GM15510 (cell line): ENCODE measurements around the gene METAP2.

ENCODE experiments used
- POLR2A ChIP-seq: IDR thresholded peaks from 3 replicates; pipeline ENCODE4 v1.6.1; 2011; ENCODE audit warnings: borderline replicate concordance; ENCODE audit not compliant: insufficient read length; ENCODE audit errors: extremely low read depth

The METAP2 gene

GRCh38 chr12:95506707-95507523 lies 33.0 kb downstream of the METAP2 start:
- no peak for TF ChIP-seq POLR2A

GRCh38 chr12:95509300-95509699 lies 35.3 kb downstream of the METAP2 start:
- TF ChIP-seq POLR2A, result no peak

DNA sequence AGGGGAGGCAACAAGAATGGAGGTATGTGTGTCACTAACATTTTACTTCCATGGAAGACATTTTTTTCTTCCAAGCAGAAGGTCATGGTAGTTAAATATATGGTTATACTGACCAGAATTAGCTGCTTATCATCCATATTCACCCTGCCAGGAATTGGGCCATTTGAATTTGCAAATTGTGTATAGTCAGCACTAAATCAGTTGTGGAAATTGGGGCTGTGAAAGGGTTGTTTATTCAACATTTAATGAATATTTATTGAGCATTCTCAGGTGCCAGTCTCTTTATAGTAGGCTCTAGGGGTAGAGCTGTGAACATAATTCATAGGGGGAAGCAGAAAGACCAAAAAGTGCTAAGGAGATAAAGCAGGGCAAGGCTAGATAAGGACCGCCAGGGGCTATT lies 38.0 kb downstream of the METAP2 start:
- no peak for TF ChIP-seq POLR2A

- no peak for TF ChIP-seq POLR2A
Measured at GRCh38 chr12:95513599-95513998, 39.6 kb downstream of the METAP2 start.

- no peak for TF ChIP-seq POLR2A
Measured at GRCh38 chr12:95515197-95515596, 41.2 kb downstream of the METAP2 start.

DNA sequence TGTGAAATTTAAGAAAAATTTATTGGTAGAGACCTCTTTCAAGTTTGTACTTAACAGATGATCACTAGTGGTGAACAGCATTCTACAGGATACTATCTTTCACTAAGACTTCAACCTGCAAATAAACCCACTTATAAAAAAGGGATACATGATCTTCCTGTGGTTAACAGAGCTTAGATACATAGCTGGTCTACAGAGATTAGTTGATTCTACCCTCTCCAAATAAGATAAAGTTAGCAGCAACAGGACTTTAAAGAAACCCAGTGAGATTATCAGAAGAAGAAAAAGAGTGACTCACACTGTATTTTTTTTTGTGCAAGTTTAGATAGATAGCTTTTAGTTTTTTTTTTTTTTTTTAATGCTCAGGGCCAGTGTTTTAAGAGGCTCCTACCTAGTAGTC lies 42.8 kb downstream of the METAP2 start:
- TF ChIP-seq POLR2A, result no peak

DNA sequence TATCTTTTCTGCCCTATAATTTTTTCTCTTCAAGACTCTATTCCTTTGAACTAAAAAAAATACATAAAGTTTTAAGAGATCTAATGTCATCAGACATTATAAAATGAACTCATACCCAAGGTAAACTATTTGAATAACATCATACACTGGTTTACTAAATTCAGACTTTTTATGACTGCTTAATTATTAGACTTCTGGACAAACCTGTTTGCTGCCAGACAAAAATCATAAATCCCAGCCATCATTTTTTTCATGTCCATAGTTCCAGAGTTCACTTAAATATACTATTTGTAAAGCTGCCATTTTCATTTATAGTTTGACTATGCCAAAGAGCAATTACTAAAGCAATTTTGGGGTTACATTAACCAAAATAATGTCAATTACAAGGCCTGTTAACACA lies 43.3 kb downstream of the METAP2 start:
- TF ChIP-seq POLR2A, result no peak

DNA sequence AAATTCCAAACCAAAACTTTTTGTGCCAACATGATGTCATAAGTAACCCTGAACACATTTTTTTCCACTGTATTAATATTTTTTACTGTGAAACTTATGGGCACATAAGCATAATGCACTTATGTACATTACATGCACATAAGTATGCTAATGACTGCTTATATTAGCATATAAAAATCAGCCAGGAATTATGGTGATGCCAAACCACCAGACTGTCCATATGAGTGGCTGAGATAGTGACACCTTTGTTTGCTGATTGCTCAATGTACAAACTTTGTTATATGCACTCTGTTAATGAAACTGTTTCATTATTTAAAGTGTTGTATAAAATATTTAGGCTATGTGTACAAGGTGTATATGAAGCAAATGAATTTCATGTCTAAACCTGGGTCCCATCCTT lies 45.0 kb downstream of the METAP2 start:
- TF ChIP-seq POLR2A, result no peak

GRCh38 chr12:95520816-95521215 lies 46.9 kb downstream of the METAP2 start:
- TF ChIP-seq POLR2A, result no peak

DNA sequence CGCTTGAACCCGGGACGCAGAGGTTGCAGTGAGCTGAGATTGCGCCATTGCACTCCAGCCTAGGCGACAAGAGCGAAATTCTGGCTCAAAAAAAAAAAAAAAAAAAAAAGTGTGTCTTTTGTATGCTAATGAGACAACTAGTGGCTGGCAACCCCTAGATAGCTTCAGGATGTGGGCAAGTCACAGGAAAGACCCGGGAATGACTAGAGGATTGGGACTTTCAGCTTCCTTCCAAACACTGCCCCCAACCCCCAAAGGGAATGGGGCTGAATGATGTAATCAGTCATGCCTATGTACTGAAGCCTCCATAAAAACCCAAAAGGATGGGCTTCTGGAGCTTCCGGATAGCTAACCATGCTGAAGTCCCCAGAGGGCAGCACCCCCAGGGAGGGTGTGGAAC lies 48.7 kb downstream of the METAP2 start:
- TF ChIP-seq POLR2A, result no peak

DNA sequence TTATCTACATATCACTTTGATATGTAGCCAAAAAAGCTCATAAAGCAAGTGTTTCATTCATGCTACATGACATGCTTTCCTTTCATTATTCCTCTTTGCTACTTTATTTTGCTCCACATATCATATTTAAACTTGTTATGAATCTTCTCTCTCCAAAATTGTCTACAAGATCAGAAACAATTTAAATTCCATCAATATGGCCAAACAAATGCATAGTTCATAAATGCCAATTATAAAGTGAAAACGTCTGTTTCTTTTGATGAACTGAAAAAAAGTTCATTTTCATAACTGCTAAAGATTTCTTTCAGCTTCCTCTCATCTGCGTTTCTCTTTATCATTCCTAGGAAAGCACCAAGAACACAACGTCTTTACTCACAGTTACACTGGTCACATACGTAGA lies 54.5 kb downstream of the METAP2 start:
- TF ChIP-seq POLR2A, result no peak

GRCh38 chr12:95529693-95530225 lies 55.8 kb downstream of the METAP2 start:
- TF ChIP-seq POLR2A, result no peak

DNA sequence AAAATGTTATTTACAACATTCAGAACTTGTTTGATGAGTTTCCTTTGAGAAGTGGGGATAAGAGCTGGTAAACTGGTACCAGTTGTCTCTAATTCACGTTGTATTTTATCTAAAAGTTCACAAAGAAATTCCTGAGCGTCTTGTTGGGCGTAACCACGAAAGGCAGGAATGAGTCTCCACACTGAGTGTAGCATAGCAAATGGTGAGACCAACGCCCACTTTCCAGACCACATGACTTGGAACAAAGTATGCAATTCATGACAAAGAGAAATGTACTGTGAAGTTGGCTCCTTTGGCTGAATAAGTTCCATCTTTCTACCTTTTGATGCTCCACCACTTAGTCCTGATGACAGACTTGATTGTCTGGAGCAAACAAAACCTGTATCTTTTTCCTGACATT lies 58.9 kb downstream of the METAP2 start:
- TF ChIP-seq POLR2A, result no peak

DNA sequence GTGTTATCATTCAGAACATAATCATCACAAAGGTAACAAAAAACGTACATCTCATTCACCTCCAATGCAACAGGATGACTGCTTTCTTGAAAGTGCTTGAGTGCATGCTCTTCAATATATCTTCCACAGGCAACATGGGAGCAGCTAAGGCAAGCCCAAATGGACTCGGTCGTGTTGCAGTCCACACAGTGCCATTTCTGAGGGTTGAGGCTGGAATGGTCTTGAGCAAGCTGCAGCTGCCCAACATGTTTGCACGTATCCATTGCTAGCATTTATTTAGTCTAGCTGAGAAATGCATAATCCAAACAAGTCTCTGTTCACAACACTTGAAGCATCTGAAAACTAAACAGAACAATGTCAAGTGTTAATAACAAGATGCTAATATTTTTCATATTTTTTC lies 60.0 kb downstream of the METAP2 start:
- no peak for TF ChIP-seq POLR2A

- no peak for TF ChIP-seq POLR2A
Measured at GRCh38 chr12:95538006-95538405, 64.1 kb downstream of the METAP2 start.

DNA sequence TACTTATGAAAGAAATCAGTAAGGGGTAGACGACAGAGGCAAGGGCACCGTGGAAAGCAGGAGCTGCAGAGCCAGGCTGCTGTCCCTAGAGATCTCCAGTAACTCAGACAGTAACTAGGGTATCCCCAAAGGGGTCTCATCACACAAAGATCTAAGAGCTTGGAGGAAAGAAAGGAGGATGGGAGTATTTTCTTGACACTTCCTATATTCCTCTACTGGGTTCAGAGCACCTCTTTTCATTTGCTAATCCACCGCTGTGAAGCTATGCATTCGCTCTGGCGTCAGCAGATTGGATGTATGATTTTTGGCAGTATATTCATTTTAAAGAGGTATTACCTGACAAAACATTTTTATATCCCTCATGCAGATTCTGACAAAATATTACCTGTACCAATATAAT lies 64.7 kb downstream of the METAP2 start:
- no peak for TF ChIP-seq POLR2A
